Tibial artery (tissue), 4 donors: ENCODE data around the gene ABHD12.

Experiments used
- DNase-seq, 2 donors: peaks; one replicate each; pipeline ENCODE4 v3.0.0-alpha.2; 2019
- H3K27ac ChIP-seq, 2 donors: fragments of 200-600 bp; sonication (generic) in 1 of 2; 1 replicate in 1 of 2; 2 replicates in 1 of 2; pipeline ENCODE4 v1.5.1; 2018 to 2019; ENCODE audit warnings: mild to moderate bottlenecking in 1 of 2
- H3K27me3 ChIP-seq, 2 donors: fragments of 200-600 bp; sonication (generic) in 1 of 2; one replicate each; pipeline versions ENCODE4 v1.5.1 to v1.6.0; 2016 to 2019
- H3K36me3 ChIP-seq, 3 donors: fragments of 200-600 bp; sonication (generic) in 2 of 3; one replicate each; pipeline ENCODE4 v1.5.1; 2016 to 2019; ENCODE audit warnings: mild to moderate bottlenecking in 2 of 3
- H3K4me1 ChIP-seq, 4 donors: fragments of 200-600 bp; sonication (generic) in 2 of 4; 1 replicate in 3 of 4; 2 replicates in 1 of 4; pipeline ENCODE4 v1.5.1; 2016 to 2019
- H3K4me3 ChIP-seq, 2 donors: fragments of 200-600 bp; sonication (generic) in 1 of 2; 1 replicate in 1 of 2; 2 replicates in 1 of 2; pipeline ENCODE4 v1.5.1; 2018 to 2019; ENCODE audit warnings: mild to moderate bottlenecking in 2 of 2
- H3K9me3 ChIP-seq, 3 donors: fragments of 200-600 bp; sonication (generic) in 1 of 3; one replicate each; pipeline ENCODE4 v1.5.1; 2016 to 2019
- intact Hi-C: fragments of 100-400 bp; cut with DNase I; formaldehyde crosslinking; loops from one replicate; pipeline ENCODE4 v1.15.0; 2023; ENCODE audit warnings: low total_unique reads
- TF ChIP-seq, protein P1 (sequence below), 2 experiments: fragments of 200-600 bp in 1 of 2; fragments of 450-650 bp in 1 of 2; IDR thresholded peaks; one replicate each; pipeline ENCODE4 v1.5.1; 2017 to 2019; ENCODE audit warnings: antibody characterized with exemption in 2 of 2, mild to moderate bottlenecking in 1 of 2, moderate library complexity in 1 of 2

ABHD12 gene

DNA sequence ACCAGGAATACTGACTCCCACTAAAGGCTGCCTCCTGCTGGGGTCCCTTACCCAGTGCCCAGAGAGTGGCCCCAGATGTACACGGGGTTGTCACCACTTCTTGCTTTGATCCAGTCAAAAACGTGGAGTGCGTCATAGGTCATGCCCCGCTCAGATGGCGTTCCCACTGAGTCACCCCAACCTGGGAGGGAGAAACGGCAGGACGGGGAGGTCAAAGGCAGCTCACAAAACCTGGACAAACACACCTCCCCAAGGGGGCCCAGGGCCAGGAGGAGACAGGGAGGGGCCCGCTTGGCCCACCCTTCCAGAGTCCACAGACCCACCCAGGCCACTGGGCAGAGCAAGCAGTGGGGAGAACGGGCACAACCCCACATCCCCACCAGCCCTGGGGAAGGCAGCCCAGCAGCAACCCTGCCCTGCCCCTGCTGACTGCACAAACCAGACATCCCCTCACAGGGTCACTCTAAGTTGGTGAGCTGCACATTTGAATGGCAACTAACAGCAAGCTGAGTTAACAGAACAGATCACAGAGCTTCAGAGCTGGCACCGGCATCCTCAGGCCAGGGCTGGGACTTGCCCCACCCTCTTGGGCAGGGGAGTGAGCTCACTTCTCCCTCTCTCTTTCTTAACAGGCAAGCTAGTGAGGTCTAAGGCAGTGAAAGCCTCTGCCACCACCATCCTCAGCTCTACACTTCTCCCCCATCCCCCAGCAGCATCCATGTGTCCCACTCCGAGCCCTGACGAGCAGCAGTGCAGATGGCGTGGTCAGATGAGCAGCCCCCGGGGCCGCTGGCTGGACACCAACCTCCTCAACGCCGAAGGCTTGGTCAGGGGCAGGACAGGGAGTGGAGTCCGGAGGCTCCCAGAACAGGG, 81.0 kb downstream of the ABHD12 start:
- Histone ChIP-seq H3K4me3 (no peak overlapping the region), H3K27me3 (no peaks in the 10 kb centered on the region), H3K9me3 (no peaks in the 10 kb centered on the region), H3K4me1 (peaks cover 0 to 30% (median 19%) of the 10 kb centered on the region in 4 donors), H3K27ac (peak overlapping the region; percentile 42 to 50), H3K36me3 (peaks cover 0 to 30% (median 0%) of the 10 kb centered on the region in 3 donors)
- TF ChIP-seq, protein P1, sequence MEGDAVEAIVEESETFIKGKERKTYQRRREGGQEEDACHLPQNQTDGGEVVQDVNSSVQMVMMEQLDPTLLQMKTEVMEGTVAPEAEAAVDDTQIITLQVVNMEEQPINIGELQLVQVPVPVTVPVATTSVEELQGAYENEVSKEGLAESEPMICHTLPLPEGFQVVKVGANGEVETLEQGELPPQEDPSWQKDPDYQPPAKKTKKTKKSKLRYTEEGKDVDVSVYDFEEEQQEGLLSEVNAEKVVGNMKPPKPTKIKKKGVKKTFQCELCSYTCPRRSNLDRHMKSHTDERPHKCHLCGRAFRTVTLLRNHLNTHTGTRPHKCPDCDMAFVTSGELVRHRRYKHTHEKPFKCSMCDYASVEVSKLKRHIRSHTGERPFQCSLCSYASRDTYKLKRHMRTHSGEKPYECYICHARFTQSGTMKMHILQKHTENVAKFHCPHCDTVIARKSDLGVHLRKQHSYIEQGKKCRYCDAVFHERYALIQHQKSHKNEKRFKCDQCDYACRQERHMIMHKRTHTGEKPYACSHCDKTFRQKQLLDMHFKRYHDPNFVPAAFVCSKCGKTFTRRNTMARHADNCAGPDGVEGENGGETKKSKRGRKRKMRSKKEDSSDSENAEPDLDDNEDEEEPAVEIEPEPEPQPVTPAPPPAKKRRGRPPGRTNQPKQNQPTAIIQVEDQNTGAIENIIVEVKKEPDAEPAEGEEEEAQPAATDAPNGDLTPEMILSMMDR (IDR thresholded peaks at IDR 0.05): no peak
- intact Hi-C loops: loop anchor here (5.0 kb wide), 1 partner anchor 88 kb away; no protein-coding TSS in a partner anchor
- peak; percentile 56 to 73 for DNase-seq

DNA sequence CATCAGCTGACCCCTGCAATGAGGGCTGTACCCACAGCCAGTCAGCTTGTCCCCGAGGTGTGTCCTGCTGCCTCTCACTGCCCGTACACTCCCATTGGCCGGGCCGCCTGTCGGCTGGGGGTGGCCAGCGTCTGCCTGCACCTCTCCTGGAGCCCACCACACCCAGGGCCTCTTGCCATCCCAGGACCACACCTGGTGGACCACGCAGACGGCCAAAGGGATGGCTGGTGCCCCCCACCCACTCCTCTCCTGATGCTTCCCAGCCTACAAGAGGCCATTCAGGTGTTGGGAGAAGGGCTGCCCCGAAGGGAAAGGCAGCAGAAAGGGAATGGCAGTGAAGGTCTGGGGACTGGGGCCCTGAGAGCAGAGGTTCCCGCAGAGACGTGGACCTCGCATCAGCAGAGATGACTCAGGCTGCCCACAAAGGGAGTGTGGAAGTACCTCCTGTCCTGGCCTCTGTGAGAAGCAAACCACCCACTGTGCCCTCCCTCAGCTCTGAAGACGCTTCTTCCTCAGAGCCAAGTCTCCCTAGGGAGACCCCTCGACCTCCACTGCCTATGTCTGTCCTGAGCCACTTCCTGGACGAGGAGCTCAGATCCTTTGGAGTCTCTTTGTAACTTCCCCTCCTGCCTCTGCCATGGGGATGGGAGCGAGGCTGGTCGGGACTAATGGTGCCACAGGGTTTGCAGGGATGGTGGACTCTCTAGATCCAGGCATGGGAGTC, 81.8 kb downstream of the ABHD12 start:
- DNase-seq: peak in 1 of 2 donors; percentile 63
- intact Hi-C loops: no loop called here

DNA sequence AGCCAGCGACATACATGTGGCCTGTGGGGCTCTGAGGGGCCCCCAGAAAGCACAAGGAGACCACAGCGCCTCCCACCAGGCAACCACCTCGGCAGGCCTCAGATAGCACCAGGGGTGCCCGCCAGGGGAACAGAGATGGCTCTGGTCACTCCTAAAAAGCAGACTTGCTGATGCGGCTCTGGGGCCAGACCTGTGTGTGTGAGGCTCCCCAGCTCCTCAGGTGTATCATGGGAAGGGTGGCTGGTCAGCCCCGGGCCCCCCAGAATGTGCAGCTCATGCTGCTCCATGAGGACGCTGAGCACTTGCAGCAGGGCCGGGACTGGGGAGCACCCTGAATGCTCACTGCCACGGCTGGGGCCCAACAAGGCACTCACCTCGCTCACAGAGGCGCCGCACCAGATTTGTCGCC, 82.5 kb downstream of the ABHD12 start:
- peaks cover 0 to 37% (median 0%) of the 10 kb centered on the region in 3 donors for H3K36me3 ChIP-seq
- intact Hi-C loops: no loop called here
- H3K4me1 ChIP-seq: peaks cover 0 to 30% (median 19%) of the 10 kb centered on the region in 4 donors
- TF ChIP-seq, protein P1 (IDR thresholded peaks at IDR 0.05): no peak
- no peak overlapping the region for H3K27ac ChIP-seq
- no peak for DNase-seq
- no peaks in the 10 kb centered on the region for H3K27me3 ChIP-seq
- no peak overlapping the region for H3K4me3 ChIP-seq
- no peaks in the 10 kb centered on the region for H3K9me3 ChIP-seq

More for the DNA sequence above, 81.8 kb downstream of the ABHD12 start:
- H3K36me3 ChIP-seq: peaks cover 0 to 32% (median 0%) of the 10 kb centered on the region in 3 donors
- H3K27me3 ChIP-seq: no peaks in the 10 kb centered on the region
- peaks cover 0 to 30% (median 19%) of the 10 kb centered on the region in 4 donors for H3K4me1 ChIP-seq
- H3K4me3 ChIP-seq: no peak overlapping the region
- TF ChIP-seq, protein P1 (IDR thresholded peaks at IDR 0.05): no peak
- no peaks in the 10 kb centered on the region for H3K9me3 ChIP-seq
- peak overlapping the region; percentile 42 to 50 for H3K27ac ChIP-seq

DNA sequence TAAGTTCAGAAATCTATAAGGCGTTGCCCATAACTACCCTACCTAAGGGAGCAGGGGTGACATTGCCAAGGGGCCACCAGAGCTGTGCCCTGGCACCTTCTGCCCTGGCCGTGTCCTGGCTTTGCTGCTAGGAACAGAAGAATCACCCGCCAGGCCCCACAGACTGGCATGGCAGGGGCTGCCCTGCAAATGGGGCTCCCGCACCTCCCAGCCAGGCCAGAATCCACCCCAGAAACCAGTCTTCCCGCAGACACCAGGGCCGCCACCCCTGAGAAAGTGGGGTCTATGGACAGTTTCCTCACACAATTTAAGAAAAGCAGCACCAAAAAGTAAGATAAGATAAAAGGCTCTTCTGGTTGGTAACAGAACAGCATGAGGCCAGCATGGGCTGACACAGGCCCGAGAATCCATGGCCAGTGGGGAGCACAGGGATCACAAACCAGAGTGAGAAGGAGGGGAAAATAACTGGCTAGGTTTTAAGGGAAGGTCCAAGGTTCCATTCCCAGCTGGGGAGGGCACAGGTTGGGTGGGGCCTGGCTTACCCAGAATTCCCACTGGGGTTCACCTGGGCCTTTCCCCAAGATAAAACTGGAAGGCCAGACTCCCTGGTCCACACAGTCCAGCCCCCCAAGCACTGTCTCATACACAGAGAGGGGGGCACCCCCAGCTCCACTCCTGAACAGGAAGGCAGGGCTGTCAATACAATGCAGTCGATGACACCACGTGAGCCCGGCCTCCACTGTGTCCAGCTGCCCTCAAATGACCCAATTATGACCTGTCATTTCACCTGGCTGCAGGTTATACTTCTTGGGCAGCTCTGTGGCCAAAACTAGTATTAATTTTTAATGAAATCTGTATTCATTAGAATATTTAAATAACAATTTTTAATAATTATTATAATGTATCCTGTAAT, 83.4 kb downstream of the ABHD12 start:
- H3K4me1 ChIP-seq: peaks cover 0 to 30% (median 19%) of the 10 kb centered on the region in 4 donors
- peaks cover 0 to 45% (median 4%) of the 10 kb centered on the region in 3 donors for H3K36me3 ChIP-seq
- no peak overlapping the region for H3K27ac ChIP-seq
- intact Hi-C loops: no loop called here
- no peak for DNase-seq
- H3K4me3 ChIP-seq: no peak overlapping the region
- no peaks in the 10 kb centered on the region for H3K9me3 ChIP-seq
- TF ChIP-seq, protein P1 (IDR thresholded peaks at IDR 0.05): no peak
- no peaks in the 10 kb centered on the region for H3K27me3 ChIP-seq

DNA sequence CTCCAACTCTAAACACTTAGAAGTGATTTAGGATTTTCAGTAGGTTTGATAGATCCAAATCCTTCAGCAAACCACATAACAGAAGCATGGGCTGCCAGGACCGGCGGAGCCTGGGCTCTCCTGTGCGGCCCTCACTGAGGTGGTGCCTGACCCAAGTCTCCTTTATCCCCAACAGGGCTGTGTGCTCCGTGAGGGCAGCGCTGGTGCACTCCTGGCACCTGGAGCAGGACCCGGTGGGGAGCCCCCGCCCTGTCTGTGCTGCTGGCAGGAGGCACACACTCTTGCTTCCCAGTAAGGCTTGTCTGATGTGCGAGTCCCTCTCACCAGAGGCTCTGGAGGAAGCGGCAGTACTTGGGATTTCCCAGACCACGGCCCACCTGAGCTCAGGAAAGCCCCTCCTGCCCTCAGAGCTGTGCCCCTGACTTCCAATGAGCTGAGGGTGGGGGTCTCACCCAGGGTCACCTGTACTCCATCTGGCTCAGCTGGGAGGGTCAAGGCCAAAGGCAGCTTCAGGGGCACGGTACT, 86.5 kb downstream of the ABHD12 start:
- H3K27me3 ChIP-seq: no peaks in the 10 kb centered on the region
- DNase-seq: no peak
- TF ChIP-seq, protein P1 (IDR thresholded peaks at IDR 0.05): no peak
- H3K4me1 ChIP-seq: no peaks in the 10 kb centered on the region
- peaks cover under 1 to 59% (median 9%) of the 10 kb centered on the region in 3 donors for H3K36me3 ChIP-seq
- no peak overlapping the region for H3K27ac ChIP-seq
- intact Hi-C loops: loop anchor here (5.0 kb wide), 1 partner anchor 88 kb away; the partner anchor contains the start of gene ABHD12
- H3K4me3 ChIP-seq: no peak overlapping the region
- no peaks in the 10 kb centered on the region for H3K9me3 ChIP-seq
